ENCODE measurements around the gene RFPL2.
"Not testable (repeated sequence)": the region's sequence is repeated elsewhere in the genome, so short reads cannot be mapped to it uniquely, and the experiment has no call there.

The RFPL2 gene

GRCh38 chr22:32164075-32164860 lies 40.6 kb downstream of the RFPL2 start:
- DNase-seq (ENCODE audit: low read depth): no peak

- DNase-seq (ENCODE audit: low read depth): not testable (repeated sequence)
These were observed 44.5 kb downstream of the RFPL2 start for GRCh38 chr22:32160411-32160810.

DNA sequence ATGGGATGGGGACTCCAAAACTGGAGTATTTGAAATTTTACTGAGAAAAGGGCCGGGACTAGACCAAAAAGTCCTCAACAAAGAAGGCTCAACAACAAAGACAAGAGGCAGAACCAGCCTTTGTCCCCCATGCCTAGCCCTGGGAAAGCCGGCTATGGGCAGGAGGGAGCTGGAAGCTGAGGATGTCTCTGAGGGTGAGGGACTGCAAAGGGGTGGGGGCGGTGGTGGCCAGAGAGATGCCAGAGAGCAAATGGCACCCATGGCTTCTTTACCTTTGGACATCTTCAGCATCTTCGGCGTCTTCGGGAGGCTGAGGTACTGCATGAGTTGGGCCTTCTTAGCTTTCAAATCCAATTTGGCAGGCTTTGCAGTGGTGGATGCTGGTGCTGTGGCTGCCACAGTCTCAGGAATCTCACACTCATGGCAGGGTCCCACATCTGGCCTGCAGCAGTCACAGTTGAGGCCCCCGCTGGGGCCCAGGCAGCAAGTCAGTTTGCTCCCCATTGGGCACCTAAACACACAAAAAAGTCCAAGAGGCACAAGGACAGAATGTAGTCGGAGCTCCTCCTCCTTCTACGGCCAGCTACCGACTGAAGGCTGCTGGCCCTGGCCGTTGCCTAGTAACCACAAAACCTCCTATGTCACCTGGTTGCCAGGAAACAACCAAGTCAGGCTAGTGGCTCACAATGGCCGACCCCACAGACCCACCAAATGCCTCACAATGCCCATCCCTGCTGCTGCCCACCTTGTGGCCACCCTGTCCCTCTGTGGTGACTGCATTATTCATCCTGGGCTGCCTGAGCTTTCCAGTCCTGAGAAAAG lies 46.0 kb downstream of the RFPL2 start, which contains the start of gene C22orf42:
C22orf42 (minus strand) TSS at position 592 of the 822 bp plus-strand sequence; CDS start at position 504, 88 bp downstream.
- no peak for DNase-seq (ENCODE audit: low read depth)

GRCh38 chr22:32157632-32158031 lies 47.2 kb downstream of the RFPL2 start:
- not testable (repeated sequence) for DNase-seq (ENCODE audit: low read depth)

- not testable (repeated sequence) for DNase-seq (ENCODE audit: low read depth)
These were observed 50.1 kb downstream of the RFPL2 start for GRCh38 chr22:32154727-32155126.

GRCh38 chr22:32151641-32152040 lies 53.2 kb downstream of the RFPL2 start:
- DNase-seq (ENCODE audit: low read depth): not testable (repeated sequence)

- DNase-seq (ENCODE audit: low read depth): not testable (repeated sequence)
These were observed 54.2 kb downstream of the RFPL2 start for GRCh38 chr22:32150647-32151046.

DNA sequence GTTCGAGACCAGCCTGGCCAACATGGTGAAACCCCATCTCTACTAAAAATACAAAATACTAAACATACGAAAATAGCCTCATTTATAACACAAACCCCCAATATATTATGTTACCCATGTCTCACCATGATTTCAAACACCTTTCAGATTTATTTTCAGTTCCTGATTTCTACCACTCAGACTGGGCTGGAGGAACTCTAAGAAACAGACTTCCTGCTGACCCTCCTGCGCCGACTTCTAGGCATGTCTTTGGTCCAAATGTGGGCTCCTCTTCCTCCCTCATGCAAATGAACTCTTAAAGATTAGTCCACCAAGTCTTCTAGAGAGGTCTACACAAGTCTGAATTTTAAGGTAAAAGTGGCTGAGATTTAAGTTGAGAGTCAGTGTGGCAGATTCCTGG lies 56.5 kb downstream of the RFPL2 start:
- DNase-seq (ENCODE audit: low read depth): not testable (repeated sequence)

GRCh38 chr22:32147128-32147527 lies 57.7 kb downstream of the RFPL2 start:
- not testable (repeated sequence) for DNase-seq (ENCODE audit: low read depth)

GRCh38 chr22:32144496-32145274 lies 60.2 kb downstream of the RFPL2 start:
- no peak for DNase-seq (ENCODE audit: low read depth)

GRCh38 chr22:32142600-32142999 lies 62.3 kb downstream of the RFPL2 start:
- no peak for DNase-seq (ENCODE audit: low read depth)

DNA sequence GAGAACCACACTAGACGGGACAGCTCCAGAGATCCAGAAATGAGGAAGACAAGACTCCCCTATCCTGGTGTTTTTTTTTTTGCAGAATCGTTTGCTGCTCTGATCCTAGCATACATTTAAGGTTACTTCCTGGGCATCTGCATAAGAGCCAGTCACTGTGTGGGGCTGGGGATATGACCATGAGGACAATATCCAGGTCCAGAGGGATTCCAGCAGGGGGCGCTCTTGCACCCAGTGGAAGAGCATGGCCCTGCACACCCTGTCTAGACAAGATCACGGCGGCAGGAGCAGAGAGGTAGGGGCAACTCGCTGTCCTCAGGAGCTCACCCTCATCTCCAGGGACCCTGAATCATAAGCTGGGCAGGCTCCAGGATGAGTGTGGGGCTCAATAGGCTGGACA lies 64.2 kb downstream of the RFPL2 start:
- not testable (repeated sequence) for DNase-seq (ENCODE audit: low read depth)

Data from T follicular helper cell (primary cell).